Measurements from ENCODE around the gene MERTK. TPM values are rescaled to one million over a fixed set of nuclear protein-coding genes. Genes with fewer than 3 reads are reported as not detected.

Gene MERTK
- total RNA-seq, 2 donors from 2014 or later: 47.1 to 69.9 TPM

GRCh38 chr2:111965062-111965461 lies 66.7 kb downstream of the MERTK start:
- peaks cover 8% of the 10 kb centered on the region for H3K36me3 ChIP-seq
- no peak for DNase-seq (ENCODE audit: low spot score)
- no peak for ATAC-seq (ENCODE audit: insufficient number of reproducible peaks, low FRiP score, low read depth)
- H3K9me3 ChIP-seq: no peaks in the 10 kb centered on the region
- peaks cover 24 to 33% of the 10 kb centered on the region in 2 donors for H3K4me1 ChIP-seq (ENCODE audit: control insufficient read depth in 1 of 2, low read depth in 2 of 2)
- no peak for TF ChIP-seq CTCF (IDR thresholded peaks at IDR 0.05)
- no peak overlapping the region for H3K4me3 ChIP-seq
- H3K27me3 ChIP-seq (replicated peaks; ENCODE audit: insufficient read depth): no peaks in the 10 kb centered on the region
- H3K27ac ChIP-seq: peak overlapping the region in 1 of 2 donors; percentile 71

GRCh38 chr2:111966241-111966640 lies 67.8 kb downstream of the MERTK start:
- H3K36me3 ChIP-seq: peaks cover 8% of the 10 kb centered on the region
- no peak for TF ChIP-seq CTCF (IDR thresholded peaks at IDR 0.05)
- no peaks in the 10 kb centered on the region for H3K9me3 ChIP-seq
- peaks cover 24 to 33% of the 10 kb centered on the region in 2 donors for H3K4me1 ChIP-seq (ENCODE audit: control insufficient read depth in 1 of 2, low read depth in 2 of 2)
- DNase-seq (ENCODE audit: low spot score): no peak
- H3K27me3 ChIP-seq (replicated peaks; ENCODE audit: insufficient read depth): no peaks in the 10 kb centered on the region
- no peak overlapping the region for H3K4me3 ChIP-seq
- ATAC-seq (ENCODE audit: insufficient number of reproducible peaks, low FRiP score, low read depth): no peak
- peak overlapping the region; percentile 59 to 71 for H3K27ac ChIP-seq

GRCh38 chr2:111967018-111967417 lies 68.6 kb downstream of the MERTK start:
- no peaks in the 10 kb centered on the region for H3K9me3 ChIP-seq
- ATAC-seq (ENCODE audit: insufficient number of reproducible peaks, low FRiP score, low read depth) (no peak), DNase-seq (ENCODE audit: low spot score) (no peak)
- no peak for TF ChIP-seq CTCF (IDR thresholded peaks at IDR 0.05)
- peaks cover 8% of the 10 kb centered on the region for H3K36me3 ChIP-seq
- H3K27ac ChIP-seq: peak overlapping the region; percentile 59 to 71
- H3K4me1 ChIP-seq (ENCODE audit: control insufficient read depth in 1 of 2, low read depth in 2 of 2): peaks cover 17 to 33% of the 10 kb centered on the region in 2 donors
- no peak overlapping the region for H3K4me3 ChIP-seq
- no peaks in the 10 kb centered on the region for H3K27me3 ChIP-seq (replicated peaks; ENCODE audit: insufficient read depth)

- Histone ChIP-seq H3K36me3 (peaks cover 8% of the 10 kb centered on the region), H3K9me3 (no peaks in the 10 kb centered on the region), H3K4me1 (ENCODE audit: control insufficient read depth in 1 of 2, low read depth in 2 of 2) (peaks cover 25 to 58% of the 10 kb centered on the region in 2 donors), H3K27me3 (replicated peaks; ENCODE audit: insufficient read depth) (no peaks in the 10 kb centered on the region), H3K27ac (peak overlapping the region in 1 of 2 donors; percentile 91), H3K4me3 (no peak overlapping the region)
- DNase-seq (ENCODE audit: low spot score): no peak
- ATAC-seq (ENCODE audit: insufficient number of reproducible peaks, low FRiP score, low read depth): no peak
- TF ChIP-seq CTCF (IDR thresholded peaks at IDR 0.05): no peak
These were observed 72.0 kb downstream of the MERTK start for GRCh38 chr2:111970453-111970852.

GRCh38 chr2:111972955-111973565 lies 74.7 kb downstream of the MERTK start:
- ATAC-seq (ENCODE audit: insufficient number of reproducible peaks, low FRiP score, low read depth) (peak; percentile 91), DNase-seq (ENCODE audit: low spot score) (peak; percentile 33)
- Histone ChIP-seq H3K4me1 (ENCODE audit: control insufficient read depth in 1 of 2, low read depth in 2 of 2) (peaks cover 9 to 46% of the 10 kb centered on the region in 2 donors), H3K36me3 (peaks cover 7% of the 10 kb centered on the region), H3K9me3 (no peaks in the 10 kb centered on the region), H3K27me3 (replicated peaks; ENCODE audit: insufficient read depth) (no peaks in the 10 kb centered on the region), H3K4me3 (peak overlapping the region; percentile 58), H3K27ac (peak overlapping the region; percentile 91 to 92)
- TF ChIP-seq CTCF (IDR thresholded peaks at IDR 0.05): no peak

Data from thoracic aorta (tissue), 2 donors.